T follicular helper cell (primary cell): ENCODE data around the gene OR9A4.
"Not testable (repeated sequence)": the region's sequence is repeated elsewhere in the genome, so short reads cannot be mapped to it uniquely, and the experiment has no call there.

Experiments
- DNase-seq: peaks from one replicate; pipeline ENCODE4 v3.0.0-alpha.2; 2020; ENCODE audit warnings: low read depth
- total RNA-seq, 2 experiments: gene quantifications; one replicate each; lab custom pipeline; 2026; lab: John Stamatoyannopoulos, UW

Gene OR9A4, protein sequence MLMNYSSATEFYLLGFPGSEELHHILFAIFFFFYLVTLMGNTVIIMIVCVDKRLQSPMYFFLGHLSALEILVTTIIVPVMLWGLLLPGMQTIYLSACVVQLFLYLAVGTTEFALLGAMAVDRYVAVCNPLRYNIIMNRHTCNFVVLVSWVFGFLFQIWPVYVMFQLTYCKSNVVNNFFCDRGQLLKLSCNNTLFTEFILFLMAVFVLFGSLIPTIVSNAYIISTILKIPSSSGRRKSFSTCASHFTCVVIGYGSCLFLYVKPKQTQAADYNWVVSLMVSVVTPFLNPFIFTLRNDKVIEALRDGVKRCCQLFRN
- total RNA-seq, result 0 to 0.04 reads per million in 2 experiments

DNA sequence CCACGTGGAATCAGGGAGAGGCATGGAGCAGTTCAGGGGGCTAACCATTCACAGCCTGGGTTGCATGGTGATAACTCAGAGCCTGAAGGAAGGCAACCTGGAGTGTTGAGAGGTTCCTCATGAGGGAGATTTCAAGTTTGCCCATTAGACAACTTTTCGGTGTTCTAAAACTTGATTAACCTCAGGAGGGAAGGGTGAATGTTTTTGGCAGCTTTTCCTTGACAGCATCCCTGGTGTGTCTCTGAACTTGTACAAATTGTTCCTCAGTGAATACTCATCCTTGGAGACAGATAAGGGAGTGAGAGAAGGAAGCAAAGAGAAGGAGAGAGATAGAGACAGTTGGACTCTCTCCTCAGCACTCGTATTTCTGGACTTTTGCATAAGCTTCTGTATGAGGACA lies at the start of gene OR9A4:
OR9A4 (plus strand) TSS at position 301 of the 400 bp plus-strand sequence. CDS start 2,477 bp downstream, outside the sequence.
- DNase-seq, result no peak

DNA sequence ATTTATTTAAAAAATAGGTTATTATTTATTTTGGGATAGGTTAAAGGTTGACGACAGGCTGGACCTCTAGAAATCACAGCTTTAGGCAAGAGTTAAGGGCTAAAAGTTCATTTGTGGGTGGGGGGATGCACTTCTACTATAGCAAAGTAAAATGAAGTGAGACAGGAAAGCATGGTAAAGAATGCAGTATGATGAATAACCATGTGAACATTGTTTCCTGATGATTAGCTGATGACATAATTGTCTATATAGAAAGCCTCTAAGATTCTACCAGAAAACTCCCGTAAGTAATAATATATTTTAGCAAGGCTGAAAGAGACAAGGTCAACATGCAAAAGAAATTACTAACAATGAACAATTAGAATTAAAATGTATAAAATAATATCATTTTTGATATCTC lies 49.2 kb upstream of the OR9A4 start:
- DNase-seq, result no peak

DNA sequence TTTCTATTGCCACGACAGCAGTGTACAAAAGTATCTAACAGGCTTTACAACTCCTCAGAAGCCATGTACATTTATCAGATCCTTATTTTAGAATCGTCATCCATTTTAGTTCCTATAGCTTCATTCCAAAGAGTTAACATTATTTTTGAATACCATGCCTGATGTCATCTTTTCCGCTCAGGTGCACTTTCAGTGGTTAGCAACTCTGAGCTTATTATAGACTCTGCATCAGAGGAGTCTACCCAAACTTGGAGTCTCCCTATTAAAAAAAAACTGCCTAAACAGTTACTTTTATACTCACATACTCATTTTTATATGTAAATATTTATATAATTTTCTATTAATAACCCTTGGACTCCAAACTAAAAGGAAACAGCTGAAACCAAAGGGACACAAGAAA lies 43.3 kb upstream of the OR9A4 start:
- DNase-seq, result no peak

DNA sequence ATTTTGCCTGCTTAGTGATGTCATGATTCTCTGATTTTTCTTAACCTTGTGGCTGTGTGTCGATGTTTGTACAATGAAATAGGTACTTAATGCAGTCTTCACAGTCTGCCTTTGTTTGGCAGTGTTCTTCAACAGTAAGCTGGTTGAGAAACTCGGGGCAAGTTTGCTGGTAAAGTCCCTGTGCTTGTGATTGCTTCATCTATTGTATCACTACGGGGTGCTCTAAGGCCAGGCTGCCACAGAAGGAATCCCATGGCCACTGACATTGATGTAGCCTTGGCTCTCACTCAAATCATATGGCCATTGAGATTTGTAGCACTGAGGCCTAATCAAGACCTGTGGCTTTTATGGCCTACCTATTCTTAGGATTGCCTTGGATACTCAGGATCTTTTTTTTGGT lies 41.4 kb upstream of the OR9A4 start:
- no peak for DNase-seq

DNA sequence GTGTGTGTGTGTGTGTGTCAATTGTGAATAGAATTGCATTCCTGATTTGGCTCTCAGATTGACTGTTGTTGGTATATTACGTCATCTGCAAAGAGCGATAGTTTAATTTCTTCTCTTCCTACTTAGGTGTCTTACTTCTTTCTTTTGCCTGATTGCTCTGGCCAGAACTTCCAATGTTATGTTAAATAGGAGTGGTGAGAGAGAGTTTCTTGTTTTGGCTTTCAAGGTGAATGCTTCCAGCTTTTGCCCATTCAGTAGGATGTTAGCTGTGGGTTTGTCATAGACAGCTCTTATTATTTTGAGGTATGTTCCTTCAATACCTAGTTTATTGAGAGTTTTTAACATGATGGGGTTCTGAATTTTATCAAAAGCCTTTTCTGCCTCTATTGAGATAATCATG lies 40.7 kb upstream of the OR9A4 start:
- DNase-seq, result no peak

DNA sequence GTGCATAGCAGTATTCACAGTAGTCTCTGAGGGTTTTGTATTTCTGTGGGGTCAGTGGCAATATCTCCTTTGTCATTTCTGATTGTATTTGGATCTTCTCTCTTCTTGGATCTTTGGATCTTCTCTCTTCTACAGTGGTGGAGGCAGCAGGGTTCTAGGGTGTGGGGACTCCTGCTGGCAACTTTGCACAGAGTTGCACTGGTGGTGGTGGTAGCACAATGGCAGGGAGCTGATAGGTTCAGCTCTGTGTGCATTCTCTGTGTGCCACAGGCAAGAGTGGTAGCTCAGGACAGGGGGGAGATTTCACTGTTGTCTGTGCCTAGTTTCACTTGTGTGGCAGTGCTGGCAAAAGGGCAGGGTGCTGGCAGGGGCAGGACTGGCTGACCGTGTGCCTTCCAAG lies 39.8 kb upstream of the OR9A4 start:
- no peak for DNase-seq

DNA sequence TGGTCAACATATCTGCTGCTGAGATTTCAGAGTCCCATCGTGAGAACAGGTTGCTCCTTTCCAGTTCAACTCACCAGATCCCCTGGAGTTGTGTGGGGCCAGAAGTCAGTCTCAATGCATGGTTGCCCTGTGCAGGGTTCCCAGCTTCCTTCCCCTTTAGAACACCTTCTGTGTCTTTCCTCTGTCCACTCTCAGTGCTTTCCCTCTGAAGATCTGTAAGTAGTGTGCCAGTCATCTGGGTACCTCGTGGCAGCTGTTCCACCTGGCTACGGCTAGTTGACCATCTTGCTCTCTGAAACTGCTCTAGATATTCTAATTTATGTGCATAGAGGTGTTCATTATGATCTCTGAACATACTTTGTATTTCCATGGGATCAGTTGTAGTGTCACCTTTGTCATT lies 38.8 kb upstream of the OR9A4 start:
- DNase-seq, result no peak

DNA sequence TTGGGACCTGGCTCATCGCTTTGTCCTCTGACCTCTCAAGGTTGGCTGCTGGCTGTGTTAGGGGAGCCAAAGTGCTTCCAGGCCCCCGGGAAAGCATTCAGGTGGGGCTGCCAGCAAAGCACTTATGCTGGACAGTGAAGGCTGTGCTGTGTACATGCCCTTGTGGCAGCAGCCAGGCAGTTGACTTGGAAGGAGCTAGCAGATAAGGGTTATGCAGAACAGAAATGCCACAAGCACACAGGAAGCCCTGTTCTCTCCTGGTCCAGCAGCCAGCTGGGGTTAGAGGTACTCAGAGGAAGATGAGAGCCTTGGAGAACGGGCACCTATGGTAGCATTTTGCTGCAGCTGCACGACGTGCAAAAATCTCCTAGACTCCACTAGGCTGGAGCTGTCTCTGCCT lies 35.2 kb upstream of the OR9A4 start:
- no peak for DNase-seq

DNA sequence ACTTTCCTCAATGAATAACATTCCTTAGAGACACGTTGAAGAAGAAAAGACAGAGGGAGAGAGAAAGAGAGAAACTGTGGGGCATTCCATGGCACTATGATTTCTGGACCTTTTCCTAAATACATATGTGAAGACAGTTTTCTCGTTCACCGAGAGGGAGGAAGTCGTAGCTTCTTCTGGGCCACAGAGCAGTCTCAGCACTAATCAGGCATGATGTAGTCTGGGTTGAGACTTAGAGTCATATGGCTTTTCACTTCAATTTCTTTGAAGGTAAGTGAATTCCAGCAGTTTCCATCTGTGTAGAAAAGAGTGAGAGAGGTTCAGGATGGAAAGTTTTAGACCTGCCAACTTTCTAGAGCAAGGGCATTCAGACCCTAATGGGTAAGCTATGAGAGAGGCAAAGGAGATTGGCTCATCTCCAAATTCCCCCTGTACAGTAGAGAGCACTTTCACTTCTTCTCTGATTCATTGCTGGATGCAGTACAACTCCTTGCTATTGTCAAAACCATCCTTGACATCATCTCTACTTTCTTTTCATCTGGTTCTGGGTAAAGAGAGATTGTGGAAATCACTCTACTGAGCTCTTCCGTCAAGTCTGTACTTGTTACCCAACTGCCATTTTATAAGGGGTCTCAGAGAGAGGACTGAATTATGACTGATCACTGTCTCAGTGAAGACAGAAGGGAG lies 31.5 kb upstream of the OR9A4 start:
- no peak for DNase-seq

DNA sequence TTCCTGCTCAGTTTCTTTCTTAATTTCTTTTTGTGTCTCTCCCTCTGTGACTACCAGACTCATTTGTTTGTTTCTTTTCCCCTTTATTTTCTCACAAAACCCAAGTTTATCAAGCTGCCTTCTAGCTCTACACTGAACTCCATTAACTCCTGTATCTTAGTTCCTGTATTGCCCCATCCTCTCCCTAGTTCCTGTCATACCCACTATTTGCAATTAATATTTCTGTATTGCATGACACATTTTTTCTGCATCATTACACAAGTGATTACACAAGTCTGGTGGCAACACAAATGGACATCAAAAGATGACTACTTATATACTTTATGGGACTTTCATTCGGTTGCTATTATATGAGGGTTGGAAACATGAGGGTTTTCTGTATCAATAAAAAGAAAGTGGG lies 26.9 kb upstream of the OR9A4 start:
- no peak for DNase-seq

DNA sequence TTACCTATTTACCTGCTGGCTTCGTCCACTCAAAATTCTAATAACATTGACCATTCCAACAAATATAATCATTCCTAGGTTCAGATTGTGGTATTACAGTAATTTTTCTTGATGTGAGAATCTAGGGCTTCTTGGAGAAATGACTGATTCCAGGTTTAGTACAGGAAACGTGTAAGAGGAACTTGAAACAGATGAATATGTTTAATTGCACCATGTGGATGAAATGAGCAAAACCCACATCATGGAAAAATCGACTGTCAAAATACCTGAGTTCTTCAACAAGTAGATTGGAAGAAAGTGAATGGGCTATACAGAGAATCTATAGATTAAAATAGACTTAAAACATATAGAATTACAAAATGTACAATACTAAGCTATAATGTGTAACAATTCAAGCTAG lies 24.9 kb upstream of the OR9A4 start:
- DNase-seq, result no peak

DNA sequence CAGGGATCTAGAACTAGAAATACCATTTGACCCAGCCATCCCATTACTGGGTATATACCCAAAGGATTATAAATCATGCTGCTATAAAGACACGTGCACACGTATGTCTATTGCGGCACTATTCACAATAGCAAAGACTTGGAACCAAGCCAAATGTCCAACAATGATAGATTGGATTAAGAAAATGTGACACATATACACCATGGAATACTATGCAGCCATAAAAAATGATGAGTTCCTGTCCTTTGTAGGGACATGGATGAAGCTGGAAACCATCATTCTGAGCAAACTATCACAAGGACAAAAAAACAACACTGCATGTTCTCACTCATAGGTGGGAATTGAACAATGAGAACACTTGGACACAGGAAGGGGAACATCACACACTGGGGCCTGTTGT lies 16.8 kb upstream of the OR9A4 start:
- DNase-seq, result not testable (repeated sequence)

DNA sequence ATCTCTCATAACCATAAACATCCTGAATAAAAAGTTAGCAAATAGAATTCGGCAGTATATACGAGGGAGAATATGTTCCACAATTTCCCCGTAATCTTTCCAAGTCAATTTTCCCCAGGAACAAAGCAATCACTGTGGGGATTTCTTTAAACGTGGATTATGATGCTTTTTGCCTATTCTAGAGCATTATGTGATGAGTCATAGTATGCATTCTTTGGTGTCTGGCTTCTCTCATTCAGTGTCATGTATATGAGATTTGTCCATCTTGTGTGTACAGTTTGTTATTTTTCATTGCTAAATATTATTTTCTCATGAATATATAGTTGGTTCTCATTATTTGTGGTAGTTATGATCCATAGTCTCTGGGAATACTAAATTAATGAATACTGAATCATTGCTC lies 9.9 kb upstream of the OR9A4 start:
- DNase-seq, result no peak

DNA sequence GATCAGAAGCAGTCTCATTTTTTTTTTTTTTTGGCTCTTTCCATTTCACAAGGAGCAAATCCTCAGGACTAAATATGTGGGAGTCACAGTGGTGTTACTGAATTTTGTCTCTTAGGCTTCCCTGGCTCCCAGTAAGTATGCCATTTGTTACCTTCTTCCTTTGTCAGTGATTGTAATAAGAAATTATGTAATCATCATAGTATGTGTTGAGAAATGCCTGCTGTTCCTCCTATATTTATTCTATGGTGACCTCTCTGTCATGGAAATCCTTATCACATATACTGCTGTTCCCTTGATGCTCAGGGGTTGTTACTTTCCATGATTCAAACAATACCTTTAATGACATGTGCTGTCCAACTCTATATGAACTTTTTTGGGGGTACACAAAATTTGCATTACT lies 4.8 kb upstream of the OR9A4 start:
- DNase-seq, result no peak

DNA sequence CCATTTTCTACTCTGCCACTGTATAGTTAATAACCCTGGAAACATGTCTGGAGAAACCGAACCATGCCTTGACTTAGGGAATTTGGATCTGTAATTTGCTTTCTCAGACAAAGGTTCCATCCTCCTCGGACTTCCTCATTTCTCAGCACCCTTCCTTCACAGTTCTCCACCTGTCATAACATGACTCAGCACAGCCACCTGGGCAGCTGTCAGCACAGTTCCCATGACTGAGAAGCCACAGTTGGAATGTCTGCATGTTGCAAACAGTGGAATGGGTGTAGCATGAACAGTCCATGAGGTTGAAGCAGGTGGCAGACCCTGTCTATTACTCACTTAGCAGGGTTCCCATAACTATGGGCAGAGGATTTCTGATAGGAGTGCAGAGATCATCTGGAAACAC lies 634 bp upstream of the OR9A4 start:
- DNase-seq, result no peak

DNA sequence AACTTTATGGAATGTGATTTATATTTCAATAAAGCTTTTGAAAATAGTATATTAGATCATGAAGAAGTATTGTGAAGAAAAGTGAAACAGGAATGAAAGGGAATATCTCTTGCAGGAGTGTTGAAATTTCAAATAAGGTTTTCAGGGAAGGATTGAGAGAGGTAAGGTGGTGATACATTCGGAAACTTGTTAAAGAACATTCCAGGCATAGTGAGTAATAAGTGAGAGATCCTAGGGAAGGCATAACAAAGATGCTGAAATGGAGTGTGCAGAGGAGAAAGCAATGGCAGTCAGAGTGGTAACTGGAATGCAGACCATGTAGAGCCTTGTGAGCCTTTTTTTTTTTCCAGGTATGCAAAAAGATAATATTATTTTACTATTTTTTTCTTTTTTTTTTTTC lies 4.1 kb downstream of the OR9A4 start:
- DNase-seq, result no peak

DNA sequence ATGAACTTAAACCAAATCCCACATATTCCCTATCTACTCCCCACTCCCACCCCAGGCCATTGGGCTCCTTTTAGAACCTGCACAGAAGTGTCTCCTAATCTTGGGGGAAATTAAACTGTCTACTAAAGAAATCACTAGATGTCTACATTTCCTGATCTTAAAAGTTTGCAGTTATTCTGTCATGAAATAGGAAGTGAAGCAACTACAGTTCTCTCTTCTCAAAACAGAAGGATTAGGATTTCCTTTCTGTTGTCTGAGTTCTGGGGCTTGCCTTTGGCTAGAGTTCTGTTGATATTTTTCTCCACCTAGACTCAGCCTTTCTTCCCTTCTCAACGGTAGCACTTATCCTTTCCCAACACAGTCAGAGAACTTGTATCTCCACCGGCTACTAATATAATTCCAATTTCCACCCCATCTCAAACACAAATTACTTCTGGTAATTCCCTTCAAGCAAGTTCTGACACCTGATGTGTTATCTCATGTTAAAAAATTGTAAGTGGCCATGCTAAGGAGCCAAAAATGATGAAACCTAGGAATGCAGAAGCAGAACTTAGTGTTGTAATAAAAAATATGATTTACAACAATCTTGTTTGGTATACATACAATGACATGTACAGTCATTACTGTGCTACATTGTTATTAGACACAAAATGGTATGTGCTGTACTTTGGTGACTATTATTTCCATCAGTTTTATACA lies 12.1 kb downstream of the OR9A4 start:
- no peak for DNase-seq

DNA sequence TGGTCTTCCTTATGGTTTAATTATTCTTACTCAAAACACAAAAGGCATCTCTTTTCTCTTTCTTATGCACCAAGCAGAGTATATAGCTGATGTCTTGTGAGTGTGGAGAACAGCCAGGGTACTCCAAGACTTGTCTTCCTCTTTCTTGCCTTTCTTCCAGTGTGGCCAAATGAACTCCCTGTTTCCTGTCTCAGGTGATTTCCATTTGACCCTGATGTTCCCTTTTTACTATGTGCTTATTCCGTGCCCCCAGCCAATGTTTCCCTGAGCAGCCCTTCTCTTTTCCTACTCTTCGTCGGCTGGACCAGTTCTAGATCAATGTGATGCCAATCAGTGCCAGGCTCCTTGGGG lies 12.6 kb downstream of the OR9A4 start:
- DNase-seq, result no peak

DNA sequence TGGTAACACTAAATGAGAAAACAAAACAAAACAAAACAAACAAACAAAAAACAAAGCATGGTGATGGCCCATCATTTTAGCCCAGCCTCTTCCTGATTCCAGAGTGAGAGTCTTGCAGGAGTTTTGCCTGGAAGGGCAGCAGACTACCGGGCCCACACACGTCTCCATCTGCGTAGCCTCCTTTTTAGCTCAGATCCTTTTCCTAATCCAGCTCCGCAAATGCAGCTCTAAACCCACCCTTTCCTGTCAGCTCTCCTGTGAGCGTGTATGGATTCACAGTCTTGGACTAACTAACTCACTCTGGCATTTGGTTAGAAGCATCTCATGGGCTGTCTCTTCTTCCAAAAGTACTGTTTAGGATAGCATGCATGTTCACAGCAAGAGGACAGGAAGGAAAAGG lies 14.0 kb downstream of the OR9A4 start:
- no peak for DNase-seq

DNA sequence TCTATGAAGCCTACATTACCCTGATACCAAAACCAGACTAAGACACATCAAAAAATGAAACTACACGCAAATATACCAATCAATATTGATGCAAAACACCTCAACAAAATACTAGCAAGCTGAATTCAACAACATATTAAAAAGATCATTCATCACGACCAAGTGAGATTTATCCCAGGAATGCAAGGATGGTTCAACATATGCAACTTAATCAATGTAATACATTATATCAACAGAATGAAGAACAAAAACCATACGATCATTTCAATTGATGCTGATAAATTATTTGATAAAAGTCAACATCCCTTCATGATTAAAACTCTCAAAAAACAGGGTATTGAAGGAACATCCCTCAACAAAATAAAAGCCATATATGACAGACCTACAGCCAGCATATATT lies 24.9 kb downstream of the OR9A4 start:
- DNase-seq, result no peak

DNA sequence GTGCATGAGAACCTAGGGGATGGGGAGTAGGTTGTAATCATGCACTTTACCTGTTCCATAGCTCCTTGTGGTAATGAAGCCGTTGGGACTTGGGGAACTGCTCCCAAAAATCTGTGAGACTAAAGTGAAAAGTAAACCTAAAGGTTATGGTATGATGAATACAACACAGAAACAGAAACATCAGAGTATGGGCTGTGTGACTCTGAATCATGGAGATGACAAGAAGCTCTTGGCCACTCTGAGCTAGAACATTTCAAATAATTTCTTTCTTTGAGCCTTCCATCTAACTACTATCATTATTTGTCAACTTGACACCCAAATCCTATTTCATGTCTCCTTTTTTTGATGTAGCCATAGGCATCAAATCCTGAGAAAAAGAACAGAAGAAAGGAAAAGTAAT lies 27.6 kb downstream of the OR9A4 start:
- DNase-seq, result no peak

DNA sequence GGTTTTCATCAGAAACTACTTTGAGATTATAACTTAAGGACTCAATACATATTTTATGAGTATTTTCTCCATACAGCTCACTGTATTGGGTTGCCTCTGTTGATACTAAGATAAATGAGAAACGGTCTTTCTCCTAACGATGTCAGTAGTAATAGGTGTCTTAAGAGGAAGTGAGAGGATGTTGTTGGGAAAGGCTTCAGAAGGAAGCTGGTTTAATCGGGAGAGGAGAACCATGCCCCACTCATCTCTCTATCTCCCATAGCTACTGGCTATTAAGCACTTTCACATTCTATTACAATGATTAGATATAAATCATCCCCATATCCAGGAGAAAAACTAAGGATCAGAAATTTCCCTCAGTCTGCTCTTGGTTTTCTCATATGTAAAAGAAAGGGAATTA lies 28.6 kb downstream of the OR9A4 start:
- no peak for DNase-seq

DNA sequence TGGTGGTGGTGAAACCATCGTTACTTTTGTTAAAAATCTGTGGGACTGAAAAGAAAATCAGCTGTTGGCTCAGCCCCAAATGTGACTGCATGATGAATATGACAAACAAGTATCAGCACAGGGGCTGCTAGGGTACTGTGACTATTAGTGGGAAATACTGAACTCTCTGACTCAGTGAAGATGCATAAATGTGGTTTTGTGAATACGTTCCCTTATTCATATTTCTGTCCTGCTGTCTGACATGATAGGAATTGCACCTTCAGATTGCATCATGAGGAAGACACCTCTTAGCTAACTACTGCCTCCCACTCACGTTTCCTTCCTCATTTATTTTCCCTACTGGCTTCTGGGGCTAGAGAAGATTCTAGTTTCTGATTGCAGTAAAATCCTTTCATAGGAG lies 29.2 kb downstream of the OR9A4 start:
- DNase-seq, result no peak
